Inflammatory macrophage treated with lipopolysaccharide for 1 hour (primary cell): ENCODE measurements around the gene MB21D2.
A peak's percentile ranks its signal among the peaks of the same experiment; 100 is the strongest.
"Not testable (repeated sequence)": the region's sequence is repeated elsewhere in the genome, so short reads cannot be mapped to it uniquely, and the experiment has no call there.

Experiments used
- DNase-seq, 2 donors: peaks; one replicate each; pipeline ENCODE4 v3.0.0-alpha.2; 2020 to 2022

The MB21D2 gene

GRCh38 chr3:192917404-192918274 is at the start of gene MB21D2:
MB21D2 (minus strand) TSS chr3:192917856; CDS start chr3:192917840, 16 bp downstream.
- peak; percentile 64 to 76 for DNase-seq

DNA sequence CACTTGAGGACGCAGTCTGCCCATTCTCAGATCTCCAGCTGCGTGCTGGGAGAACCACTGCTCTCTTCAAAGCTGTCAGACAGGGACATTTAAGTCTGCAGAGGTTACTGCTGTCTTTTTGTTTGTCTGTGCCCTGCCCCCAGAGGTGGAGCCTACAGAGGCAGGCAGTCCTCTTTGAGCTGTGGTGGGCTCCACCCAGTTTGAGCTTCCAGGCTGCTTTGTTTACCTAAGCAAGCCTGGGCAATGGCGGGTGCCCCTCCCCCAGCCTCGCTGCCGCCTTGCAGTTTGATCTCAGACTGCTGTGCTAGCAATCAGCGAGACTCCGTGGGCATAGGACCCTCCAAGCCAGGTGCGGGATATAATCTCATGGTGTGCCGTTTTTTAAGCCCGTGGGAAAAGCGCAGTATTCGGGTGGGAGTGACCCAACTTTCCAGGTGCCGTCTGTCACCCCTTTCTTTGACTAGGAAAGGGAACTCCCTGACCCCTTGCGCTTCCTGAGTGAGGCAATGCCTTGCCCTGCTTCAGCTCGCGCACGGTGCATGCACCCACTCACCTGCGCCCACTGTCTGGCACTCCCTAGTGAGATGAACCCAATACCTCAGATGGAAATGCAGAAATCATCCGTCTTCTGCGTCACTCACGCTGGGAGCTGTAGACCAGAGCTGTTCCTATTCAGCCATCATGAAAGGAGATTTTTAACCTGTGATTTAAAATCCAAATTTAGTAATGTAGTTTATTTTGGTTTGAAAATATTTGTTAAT is 47.5 kb upstream of the MB21D2 start:
- DNase-seq, result not testable (repeated sequence)

DNA sequence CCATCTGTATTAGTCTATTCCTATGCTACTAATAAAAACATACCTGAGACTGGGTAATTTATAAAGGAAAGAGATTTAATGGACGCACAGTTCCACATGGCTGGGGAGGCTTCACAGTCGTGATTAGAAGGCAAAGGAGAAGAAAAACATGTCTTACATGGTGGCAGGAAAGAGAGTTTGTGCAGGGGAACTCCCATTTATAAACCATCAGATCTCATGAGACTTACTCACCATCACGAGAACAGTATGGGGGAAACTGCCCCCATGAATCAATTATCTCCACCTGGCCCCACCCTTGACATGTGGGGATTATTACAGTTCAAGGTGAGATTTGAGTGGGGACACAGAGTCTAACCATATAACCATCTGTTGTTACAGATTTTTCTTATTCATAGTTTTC is 42.1 kb upstream of the MB21D2 start:
- DNase-seq, result peak; percentile 24 to 29

DNA sequence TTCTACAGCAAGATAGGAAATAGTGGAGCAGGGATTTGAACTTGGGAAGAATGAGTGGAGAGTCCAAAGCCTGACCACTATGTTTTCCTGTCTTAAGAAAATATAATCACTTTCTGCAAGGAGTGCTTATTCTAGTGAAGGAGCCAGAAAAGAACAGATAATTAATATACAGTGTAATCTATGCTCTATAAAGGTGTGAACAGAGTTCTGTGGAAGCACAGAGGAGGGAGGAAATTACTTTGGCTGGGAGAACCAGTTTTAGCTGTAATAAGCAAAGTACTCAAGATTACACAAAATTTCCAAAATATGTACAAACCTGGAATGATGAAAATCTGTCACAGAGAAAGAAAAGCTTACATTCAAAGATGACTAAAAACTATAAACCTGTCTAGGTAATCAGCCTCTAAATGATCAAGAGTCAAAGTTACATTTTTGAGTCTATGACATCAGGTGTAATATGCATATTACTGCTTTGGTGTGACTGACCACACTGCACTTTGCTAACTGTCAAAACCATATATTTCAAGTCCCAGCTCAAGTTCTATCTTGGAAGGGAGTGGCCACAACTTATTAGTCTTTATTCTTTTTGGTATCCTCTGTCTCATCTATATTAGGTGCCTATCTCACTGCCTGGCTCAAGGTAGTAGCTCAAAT is 40.7 kb upstream of the MB21D2 start:
- peak; percentile 53 to 55 for DNase-seq

GRCh38 chr3:192957441-192958021 is 39.9 kb upstream of the MB21D2 start:
- DNase-seq, result peak; percentile 91 to 97

DNA sequence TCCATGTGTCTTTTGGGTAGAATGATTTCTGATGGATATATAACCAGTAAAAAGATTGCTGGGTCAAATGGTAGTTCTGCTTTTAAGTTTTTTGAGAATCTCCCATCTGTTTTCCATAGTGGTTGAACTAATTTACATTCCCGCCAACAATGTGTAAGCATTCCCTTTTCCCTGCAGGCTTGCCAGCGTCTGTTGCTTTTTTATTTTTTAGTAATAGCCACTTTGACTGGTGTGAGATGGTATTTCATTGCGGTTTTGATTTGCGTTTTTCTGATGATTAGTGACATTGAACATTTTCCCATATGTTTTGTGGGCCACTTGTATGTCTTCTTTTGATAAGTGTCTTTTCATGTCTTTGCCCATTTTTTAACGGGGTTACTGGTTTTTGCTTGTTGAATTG is 36.3 kb upstream of the MB21D2 start:
- DNase-seq, result no peak

DNA sequence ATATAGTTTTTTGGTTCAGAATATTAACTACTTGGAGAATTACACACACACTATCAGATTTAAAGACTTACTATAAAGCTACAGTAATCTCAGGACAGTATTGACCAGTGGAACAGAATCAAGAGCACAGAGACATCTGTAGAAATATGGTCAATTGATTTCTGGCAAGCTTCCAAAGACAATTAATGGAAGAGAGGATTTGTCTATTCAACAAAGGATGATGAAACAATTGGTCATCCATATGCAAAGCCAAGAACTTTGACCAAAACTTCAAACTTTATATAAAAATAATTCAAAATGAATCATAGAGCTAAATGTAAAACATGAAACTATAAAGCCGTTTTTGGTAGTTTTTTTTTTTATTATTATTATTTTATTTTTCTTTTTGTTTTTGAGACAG is 29.8 kb upstream of the MB21D2 start:
- no peak for DNase-seq

DNA sequence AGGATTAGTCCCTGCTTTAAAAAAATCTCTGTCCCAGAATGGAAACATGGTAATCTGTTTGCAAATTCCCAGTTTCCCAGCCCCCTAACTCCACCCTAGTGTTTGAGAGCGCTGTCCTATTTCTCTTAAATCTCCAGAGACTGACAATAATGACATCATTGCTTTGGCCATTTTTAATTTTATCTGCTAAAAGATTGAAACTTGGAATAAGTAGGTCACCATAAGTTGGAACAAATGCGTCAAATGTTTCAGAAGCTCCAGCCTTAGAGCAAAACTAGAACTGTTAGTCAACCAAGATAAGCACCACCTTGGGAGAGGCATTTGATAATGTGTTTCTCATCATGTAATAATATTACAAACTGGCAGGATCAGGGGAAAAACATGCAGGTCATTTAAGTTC is 25.7 kb upstream of the MB21D2 start:
- no peak for DNase-seq

- no peak for DNase-seq
Observed at GRCh38 chr3:192942625-192943024, 25.0 kb upstream of the MB21D2 start.

DNA sequence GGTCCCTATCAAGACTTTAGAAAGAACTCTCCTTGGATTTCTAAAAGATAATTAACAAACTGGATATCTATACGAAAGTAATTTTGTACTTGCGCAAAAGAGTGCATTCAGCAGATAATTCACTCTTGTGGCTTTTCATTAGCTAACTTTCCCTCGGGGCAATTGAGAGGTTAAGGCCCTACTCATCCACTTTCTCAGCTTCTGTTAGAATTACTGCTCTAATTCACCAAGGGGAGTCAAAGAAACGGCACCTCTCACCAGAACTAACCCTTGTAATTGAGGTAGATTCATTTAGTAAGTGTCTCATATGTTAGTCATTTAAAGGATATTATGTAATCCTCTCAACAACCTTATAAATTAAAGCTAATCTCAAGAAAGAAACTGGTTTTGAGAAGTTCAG is 22.5 kb upstream of the MB21D2 start:
- DNase-seq, result no peak

DNA sequence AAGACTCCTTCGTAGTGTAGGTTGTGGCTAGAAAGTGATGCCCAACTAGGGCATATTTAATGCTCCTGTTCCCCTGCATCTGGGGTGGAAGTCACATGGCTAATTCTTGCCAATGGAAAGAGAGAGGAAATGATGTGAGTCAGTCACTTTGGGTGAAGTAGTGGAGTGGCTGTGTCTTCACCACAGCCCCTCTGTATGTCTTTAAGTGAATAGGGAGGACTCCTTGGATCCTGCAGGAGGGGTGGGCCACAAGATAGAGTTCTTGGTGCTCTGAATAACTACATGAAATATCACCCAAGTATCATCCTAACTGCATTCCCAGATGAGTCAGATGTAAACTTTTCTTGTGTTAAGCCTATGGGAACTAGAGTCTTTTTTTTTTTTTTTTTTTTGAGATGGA is 17.8 kb upstream of the MB21D2 start:
- no peak for DNase-seq

DNA sequence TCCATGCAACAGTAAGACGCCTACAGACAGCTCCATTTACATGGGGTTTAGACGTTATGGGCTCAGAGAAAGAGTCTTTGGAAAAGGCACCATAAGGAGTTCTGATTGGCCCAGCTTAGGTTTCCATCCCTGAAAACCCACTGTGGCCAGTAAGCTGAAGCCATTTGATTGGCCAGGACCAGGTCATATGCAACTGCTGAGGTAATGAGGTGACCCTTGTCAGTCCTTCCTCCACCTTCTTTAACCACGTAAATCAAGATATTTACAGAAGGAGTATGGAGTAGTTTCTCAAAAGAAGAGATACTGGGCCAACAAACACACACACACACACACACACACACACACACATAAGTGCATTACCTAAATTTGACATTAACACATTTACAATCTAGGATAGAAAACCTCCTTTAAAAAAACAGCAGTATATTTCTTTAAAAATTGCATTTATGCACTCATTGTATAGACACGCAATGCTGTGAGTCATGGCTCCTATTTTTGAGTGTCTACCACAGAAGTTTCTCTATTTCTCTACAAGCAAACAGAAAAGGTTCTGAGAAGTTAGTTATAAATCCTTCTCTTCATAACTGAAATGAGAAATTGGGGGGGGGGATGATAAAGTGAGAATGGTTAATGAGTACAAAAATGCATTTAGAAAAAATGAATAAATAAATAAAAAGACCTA is 16.3 kb upstream of the MB21D2 start:
- peak; percentile 29 to 47 for DNase-seq

GRCh38 chr3:192933259-192933658 is 15.6 kb upstream of the MB21D2 start:
- DNase-seq, result no peak

GRCh38 chr3:192931825-192932224 is 14.2 kb upstream of the MB21D2 start:
- no peak for DNase-seq

DNA sequence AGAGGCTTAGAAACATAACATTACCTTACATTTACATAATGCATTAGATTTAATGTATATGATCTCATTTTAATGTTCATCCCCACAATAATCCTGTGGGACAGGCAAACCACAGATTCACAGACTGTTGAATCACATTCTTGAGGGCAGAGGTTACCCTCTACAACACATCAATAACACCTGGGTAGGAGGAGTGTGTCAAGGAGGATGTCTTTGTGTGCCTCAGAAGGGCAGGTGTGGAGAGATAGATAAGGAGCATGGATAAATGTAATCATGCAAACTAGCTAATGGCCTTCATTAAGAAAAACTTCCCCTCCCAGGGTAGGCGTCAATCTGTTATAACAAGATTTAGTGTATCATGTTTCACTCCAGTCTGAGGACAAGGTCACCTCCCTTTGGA is 12.9 kb upstream of the MB21D2 start:
- no peak for DNase-seq

GRCh38 chr3:192929755-192930547 is 12.3 kb upstream of the MB21D2 start:
- DNase-seq, result peak; percentile 65 to 69

DNA sequence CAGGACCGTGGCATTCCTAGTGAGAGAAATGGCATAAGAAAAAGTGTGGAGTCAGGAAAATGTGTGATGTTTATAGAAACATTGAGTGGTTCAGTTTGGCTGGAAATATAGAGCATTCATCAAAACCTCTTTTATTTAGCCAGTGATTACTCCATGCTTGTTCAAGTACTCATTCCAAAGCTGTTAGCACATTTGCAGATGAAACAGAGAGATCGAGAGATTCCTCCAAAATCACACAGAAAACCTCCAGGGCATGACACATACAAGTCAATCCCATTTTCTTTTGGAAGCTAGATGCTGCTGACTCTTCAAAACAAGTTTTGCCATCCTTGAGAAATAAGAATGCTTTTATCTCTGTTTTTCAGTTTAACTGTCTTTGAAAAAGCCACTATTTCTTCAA is 11.5 kb upstream of the MB21D2 start:
- DNase-seq, result no peak

DNA sequence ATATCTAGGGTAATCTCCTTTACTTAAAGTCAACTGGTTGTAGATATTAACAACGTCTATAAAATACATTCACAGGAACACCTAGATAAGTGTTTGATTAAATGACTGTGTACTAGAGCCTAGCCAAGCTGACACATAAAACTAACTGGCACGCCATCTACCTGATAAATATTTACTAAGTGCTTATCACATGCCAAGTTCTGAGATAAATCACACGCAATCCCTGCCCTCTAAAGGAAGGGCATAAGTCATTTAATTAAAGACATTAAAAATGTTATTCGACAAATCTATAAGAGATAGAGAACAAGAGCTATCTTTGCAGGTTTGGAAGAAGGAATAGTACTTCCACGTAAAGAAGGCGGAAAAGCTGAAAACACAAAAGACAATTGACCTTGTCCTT is 11.1 kb upstream of the MB21D2 start:
- no peak for DNase-seq

DNA sequence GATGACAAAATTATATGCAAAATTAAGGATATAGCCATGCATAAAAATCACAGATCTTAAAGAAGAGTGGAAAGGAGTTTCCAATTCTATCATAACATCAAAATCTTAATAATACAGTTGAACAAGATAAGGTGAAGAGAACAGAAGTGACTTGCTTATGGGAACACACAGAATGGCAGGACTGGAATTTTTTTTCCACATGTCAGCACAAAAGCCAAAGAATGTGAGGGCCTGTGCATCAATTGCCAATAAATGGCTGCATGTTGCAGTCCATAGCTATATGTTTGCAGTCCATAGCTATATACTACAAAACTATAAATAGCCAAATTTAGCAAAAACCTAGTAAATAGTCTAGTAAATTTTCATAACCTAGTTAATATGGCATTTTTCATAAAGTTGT is 10.4 kb upstream of the MB21D2 start:
- DNase-seq, result no peak

GRCh38 chr3:192927016-192927415 is 9.4 kb upstream of the MB21D2 start:
- DNase-seq, result no peak

- DNase-seq, result no peak
Observed at GRCh38 chr3:192923731-192924130, 6.1 kb upstream of the MB21D2 start.

- no peak for DNase-seq
Observed at GRCh38 chr3:192921793-192922192, 4.1 kb upstream of the MB21D2 start.
